Left ventricle myocardium superior (tissue), 1 donor: ENCODE measurements around the gene FSIP1. TPM values are rescaled to one million over a fixed set of nuclear protein-coding genes. Genes with fewer than 3 reads are reported as not detected.

Source experiments
- ATAC-seq: fragments of 200-7000 bp; cut with Tn5 transposase; one replicate; pipeline ENCODE4 v1.9.1; 2020; ENCODE audit warnings: mild to moderate bottlenecking, moderate library complexity
- DNase-seq: peaks from one replicate; pipeline ENCODE4 v3.0.0-alpha.2; 2020
- intact Hi-C: fragments of 100-400 bp; cut with micrococcal nuclease; formaldehyde crosslinking; loops from one replicate; pipeline ENCODE4 v1.11.0; 2022
- total RNA-seq: library from RNA; stranded (reverse); fragmentation: NEBNext Ultra II Directional; extraction: Animal tissue kit (Norgen Biotek cat#: 25700); gene quantifications from one replicate; pipeline ENCODE4 v1.2.1, GENCODE V29; 2021
- donor health status: DM: no; HTN: yes; CAD: no; lungs with severe emphysema.

FSIP1 gene
- total RNA-seq, 1 donor from 2014 or later = 1.0 TPM

- no peak for ATAC-seq
- no peak for DNase-seq
- intact Hi-C loops = no loop called here
These were observed 165.7 kb downstream of the FSIP1 start for GRCh38 chr15:39616731-39617455.

GRCh38 chr15:39613861-39614260 is 168.8 kb downstream of the FSIP1 start:
- DNase-seq (no peak), ATAC-seq (no peak)
- intact Hi-C loops = no loop called here

- ATAC-seq = no peak
- no peak for DNase-seq
- intact Hi-C loops = no loop called here
These were observed 169.4 kb downstream of the FSIP1 start for GRCh38 chr15:39613271-39613670.

GRCh38 chr15:39610665-39611064 is 172.0 kb downstream of the FSIP1 start:
- ATAC-seq (no peak), DNase-seq (no peak)
- intact Hi-C loops = no loop called here

GRCh38 chr15:39609166-39609916 is 173.3 kb downstream of the FSIP1 start:
- intact Hi-C loops = no loop called here
- ATAC-seq = no peak
- DNase-seq = no peak

GRCh38 chr15:39608185-39609139 is 174.2 kb downstream of the FSIP1 start:
- intact Hi-C loops = no loop called here
- DNase-seq (no peak), ATAC-seq (no peak)

- intact Hi-C loops = no loop called here
- DNase-seq = no peak
- ATAC-seq = no peak
These were observed 177.5 kb downstream of the FSIP1 start for GRCh38 chr15:39605146-39605545.

- intact Hi-C loops = no loop called here
- ATAC-seq = no peak
These were observed 180.5 kb downstream of the FSIP1 start for GRCh38 chr15:39602143-39602542.

GRCh38 chr15:39599871-39600270 is 182.8 kb downstream of the FSIP1 start:
- intact Hi-C loops = no loop called here
- DNase-seq = no peak
- ATAC-seq = no peak

More at GRCh38 chr15:39602143-39602542, 180.5 kb downstream of the FSIP1 start:
- no peak for DNase-seq

GRCh38 chr15:39598958-39599845 is 183.4 kb downstream of the FSIP1 start:
- intact Hi-C loops = no loop called here
- no peak for ATAC-seq
- DNase-seq = no peak

GRCh38 chr15:39598186-39598850 is 184.3 kb downstream of the FSIP1 start:
- ATAC-seq = no peak
- intact Hi-C loops = no loop called here
- no peak for DNase-seq

GRCh38 chr15:39597751-39598185 is 184.9 kb downstream of the FSIP1 start:
- intact Hi-C loops = no loop called here
- DNase-seq (no peak), ATAC-seq (no peak)

GRCh38 chr15:39597336-39597735 is 185.3 kb downstream of the FSIP1 start:
- ATAC-seq (no peak), DNase-seq (no peak)
- intact Hi-C loops = no loop called here

- intact Hi-C loops = no loop called here
- DNase-seq (no peak), ATAC-seq (no peak)
These were observed 186.1 kb downstream of the FSIP1 start for GRCh38 chr15:39596358-39597051.

- ATAC-seq (no peak), DNase-seq (no peak)
- intact Hi-C loops = no loop called here
These were observed 187.1 kb downstream of the FSIP1 start for GRCh38 chr15:39595338-39596221.

GRCh38 chr15:39594446-39595337 is 187.9 kb downstream of the FSIP1 start:
- ATAC-seq (no peak), DNase-seq (no peak)
- intact Hi-C loops = no loop called here
